Measurements from ENCODE around the gene WDR74.

WDR74 gene

DNA sequence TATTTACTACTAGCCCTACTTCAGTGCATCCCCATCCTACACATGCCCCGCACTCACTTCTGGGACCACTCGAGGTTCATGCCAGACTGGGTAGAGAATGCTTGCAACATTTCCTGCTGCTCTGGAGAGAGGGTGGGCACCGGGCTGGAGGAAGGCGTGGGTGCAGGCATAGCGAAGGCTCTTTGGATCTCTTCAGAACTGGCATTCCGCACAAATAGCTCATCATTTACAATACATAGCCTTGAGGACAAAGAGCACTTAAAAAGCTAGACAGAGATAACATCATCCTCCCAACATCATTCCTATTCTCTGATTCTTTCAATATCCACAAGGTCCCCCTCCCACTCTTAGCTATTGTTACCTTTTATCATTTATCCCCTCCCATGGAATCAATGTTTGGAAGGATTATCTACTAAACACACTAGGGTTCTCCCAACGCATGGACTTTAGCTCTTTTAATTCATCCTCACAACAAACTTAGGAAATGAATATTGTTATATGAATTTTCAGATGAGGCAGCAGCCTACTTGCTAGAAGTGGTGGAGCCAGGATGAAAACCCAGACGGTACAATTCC is 45.1 kb downstream of the WDR74 start:
- no peak for DNase-seq (ENCODE audit: low read depth)

DNA sequence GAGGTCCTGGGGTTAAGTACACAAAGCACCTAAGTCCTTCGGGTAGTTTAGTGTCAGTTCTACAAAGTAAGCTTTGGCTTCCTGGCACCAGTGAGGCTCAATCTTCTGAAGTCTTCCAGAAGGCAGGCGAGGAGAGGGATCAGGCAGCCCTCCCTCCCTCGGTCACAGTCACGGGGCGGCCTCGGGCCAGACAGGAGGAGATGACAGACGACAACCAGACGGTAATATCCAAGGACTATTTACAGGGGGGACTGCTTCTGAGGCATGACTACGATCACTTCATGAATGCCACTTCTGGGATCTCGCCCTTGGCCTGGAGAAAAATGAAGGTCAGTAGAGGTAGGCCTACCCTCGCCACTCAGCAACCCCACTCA is 47.2 kb downstream of the WDR74 start:
- DNase-seq (ENCODE audit: low read depth), result no peak

DNA sequence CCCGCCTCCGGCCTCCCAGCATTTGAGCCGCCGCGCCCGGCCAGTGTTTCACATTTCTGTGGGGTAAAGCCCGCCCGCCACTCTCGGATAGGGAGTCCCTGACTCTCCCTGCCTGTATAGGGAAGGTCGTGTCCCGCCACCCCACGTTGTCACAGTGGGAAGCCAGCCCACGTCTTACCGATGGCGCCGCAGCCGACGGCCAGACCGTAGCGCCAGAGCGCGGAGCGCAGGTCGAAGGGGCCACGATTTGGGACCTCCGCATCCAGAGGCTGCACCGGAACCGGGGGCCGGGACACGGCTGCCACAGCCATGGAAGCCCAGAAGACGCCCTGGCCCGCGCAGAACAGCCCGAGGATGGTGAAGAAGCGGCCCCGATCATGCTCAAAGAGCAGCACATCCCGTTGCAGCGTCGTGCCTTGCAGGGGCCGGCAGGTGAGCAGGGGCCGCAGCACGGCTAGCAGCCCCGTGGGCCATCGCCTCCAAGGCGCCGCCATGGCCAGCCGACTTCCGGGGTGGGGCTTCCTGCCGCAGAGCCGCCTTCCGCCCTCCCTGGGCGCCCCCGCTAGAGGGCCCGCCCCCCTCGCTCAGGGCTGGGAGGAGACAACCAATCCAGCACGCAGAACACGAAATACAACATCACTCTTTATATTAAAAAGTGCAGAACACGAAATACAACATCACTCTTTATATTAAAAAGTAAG is 47.7 kb downstream of the WDR74 start, which contains the start of gene TMEM223:
TSS of gene TMEM223 (minus strand) at position 506 of the 701 bp plus-strand sequence. CDS start at position 494, 12 bp downstream.
- peak; percentile 77 for DNase-seq (ENCODE audit: low read depth)

DNA sequence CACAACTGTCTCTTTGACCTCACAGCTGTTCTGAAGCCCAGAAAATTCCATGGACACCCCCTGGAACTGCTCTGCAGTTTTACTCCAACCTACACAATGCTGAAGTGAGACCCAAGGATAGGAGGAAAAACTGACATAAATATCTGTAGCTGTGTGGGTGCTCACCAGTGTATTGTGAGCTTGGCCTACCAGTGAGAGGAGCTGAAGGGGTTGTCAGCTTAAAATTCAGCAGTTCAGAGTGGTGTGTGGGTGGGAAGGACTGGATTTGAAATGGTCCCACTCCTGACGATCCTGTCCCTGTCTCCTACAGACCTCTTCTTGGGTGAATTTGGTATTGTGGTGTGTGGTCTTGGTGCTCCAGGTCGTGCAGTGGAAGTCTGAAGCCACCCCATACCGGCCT is 49.8 kb downstream of the WDR74 start:
- no peak for DNase-seq (ENCODE audit: low read depth)

DNA sequence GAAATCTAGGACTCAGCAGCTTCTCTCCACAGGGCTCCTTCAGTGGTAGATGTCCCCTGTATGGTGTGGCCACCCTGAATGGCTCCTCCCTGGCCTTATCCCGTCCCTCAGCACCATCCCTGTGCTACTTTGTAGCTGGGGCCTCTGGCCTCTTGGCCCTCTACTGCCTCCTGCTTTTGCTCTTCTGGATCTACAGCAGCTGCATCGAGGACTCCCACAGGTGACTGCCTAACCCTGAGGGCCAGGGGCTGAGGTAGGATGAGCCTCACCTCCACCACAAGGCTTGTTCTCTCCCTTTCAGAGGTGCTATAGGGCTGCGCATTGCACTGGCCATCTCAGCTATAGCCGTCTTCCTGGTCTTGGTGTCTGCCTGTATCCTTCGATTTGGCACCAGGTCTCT is 50.4 kb downstream of the WDR74 start:
- DNase-seq (ENCODE audit: low read depth), result no peak

DNA sequence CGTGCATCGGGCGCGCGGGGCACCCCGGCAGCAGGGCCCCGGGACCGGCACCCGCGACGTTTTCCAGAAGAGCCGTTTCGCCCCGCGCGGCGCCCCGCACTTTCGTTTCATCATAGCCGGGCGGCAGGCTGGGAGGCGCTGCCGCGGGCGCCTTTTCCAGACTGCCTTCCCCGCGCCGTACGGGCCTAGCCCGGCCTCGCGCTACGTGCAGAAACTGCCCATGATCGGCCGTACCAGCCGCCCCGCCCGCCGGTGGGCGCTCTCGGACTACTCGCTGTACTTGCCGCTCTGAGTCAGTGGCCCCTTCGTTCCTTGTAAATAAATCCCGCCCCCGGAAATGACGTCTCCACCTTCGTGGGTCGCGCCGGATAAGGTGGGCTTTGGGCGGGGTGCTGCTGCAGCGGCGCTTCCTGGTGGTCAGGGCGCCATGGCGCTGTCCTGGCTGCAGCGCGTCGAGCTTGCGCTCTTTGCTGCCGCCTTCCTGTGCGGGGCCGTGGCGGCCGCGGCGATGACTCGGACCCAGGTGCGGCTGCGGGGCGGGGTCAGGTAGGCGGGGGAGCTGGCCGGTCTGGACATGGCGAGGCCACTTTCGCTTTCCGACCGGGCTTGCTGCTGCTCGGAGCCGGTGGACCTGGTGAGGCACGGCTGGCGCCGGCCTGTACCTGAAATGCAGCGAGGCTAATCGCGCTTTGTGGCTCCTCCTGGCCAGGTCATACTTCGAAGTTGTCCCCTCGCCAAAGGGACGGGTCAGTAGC is 52.2 kb downstream of the WDR74 start, which contains the start of gene TMEM179B:
TSS of gene TMEM179B (plus strand) at position 398 of the 755 bp plus-strand sequence. CDS start at position 428, 30 bp downstream.
- DNase-seq (ENCODE audit: low read depth), result peak; percentile 95

DNA sequence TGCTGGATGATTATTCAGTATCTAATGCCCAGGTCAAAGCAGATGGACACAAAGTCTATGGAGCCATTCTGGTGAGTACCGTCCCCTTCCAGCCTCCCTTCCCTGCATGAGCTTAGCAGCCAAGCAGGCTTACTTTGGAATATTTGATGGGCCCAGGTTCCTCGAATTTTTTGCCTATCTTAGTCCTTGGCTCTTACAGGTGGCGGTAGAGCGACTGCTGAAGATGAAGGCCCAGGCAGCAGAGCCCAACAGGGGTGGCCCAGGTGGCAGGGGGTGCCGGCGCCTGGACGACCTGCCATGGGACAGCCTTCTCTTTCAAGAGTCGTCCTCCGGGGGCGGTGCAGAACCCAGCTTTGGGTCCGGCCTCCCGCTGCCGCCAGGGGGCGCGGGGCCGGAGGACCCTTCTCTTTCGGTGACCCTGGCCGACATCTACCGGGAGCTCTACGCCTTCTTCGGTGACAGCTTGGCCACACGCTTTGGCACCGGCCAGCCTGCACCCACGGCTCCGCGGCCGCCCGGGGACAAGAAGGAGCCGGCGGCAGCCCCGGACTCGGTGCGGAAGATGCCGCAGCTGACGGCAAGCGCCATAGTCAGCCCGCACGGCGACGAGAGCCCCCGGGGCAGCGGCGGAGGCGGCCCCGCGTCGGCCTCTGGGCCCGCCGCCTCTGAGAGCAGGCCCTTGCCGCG is 52.9 kb downstream of the WDR74 start:
- peak; percentile 78 for DNase-seq (ENCODE audit: low read depth)
